ENCODE results near the gene ZBTB42.

Gene ZBTB42

DNA sequence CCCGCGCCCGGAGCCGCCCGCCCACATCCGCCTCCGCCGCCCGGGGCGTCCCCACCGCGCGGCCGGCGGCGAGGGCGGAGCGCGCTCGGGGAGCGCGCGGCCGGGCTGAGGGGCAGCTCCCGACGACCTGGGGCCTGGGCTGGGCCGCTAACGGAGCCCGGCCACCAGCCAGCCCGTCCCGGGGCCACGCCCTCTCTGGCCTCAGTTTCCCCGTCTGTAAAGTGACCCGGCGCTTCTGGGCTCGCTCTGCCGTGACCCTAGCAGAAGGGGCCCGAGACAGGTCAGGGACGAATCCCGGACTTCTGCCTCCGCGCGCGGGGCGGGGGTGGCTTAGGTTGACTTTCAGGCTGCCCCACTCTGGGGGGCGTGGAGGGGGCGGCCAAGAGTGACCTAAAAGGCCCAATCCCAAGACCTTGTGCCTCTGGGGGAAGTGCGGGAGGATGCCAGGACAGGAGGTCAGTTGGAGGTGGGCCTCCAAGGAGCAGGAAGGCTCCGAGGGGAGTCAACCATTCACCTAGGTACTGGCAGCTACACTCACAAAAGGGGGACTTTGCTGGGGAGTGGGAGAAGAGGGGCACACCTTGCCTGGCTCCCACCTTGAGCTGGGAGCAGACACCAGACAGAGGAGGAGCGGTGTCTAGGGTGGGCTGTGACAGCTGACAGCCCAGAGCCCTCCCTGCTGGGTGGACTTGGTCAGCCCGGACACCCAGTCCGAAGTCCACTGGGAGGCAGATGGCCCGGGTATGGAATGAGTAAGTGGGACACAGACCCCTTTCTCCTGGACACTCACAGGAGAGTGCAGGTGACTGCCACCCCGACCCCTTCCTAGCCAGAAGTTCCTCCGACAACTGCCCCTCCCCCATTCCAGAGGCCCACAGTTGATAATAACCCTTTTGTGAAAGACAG is 4.9 kb upstream of the ZBTB42 start:
- no peak for DNase-seq

DNA sequence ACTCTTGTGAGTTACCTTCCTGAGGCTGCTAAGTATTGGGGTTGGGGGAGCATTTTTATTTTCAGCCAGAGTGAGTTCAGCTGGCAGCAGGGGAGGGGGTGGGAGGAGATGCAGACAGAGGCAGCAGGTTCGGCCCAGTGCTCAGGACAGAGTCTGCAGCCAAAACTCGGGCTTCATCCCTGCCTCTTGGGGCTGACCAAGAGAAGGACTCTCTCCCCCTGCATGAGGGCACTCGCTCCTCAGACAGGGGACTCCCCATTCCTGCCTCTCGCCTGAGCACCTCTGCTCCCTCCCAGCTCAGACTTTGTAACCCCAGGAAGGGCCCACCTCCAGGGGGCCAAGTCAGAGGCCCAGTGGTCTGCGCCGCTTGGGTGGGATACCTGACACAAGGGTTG is 4.2 kb upstream of the ZBTB42 start:
- no peak for DNase-seq

DNA sequence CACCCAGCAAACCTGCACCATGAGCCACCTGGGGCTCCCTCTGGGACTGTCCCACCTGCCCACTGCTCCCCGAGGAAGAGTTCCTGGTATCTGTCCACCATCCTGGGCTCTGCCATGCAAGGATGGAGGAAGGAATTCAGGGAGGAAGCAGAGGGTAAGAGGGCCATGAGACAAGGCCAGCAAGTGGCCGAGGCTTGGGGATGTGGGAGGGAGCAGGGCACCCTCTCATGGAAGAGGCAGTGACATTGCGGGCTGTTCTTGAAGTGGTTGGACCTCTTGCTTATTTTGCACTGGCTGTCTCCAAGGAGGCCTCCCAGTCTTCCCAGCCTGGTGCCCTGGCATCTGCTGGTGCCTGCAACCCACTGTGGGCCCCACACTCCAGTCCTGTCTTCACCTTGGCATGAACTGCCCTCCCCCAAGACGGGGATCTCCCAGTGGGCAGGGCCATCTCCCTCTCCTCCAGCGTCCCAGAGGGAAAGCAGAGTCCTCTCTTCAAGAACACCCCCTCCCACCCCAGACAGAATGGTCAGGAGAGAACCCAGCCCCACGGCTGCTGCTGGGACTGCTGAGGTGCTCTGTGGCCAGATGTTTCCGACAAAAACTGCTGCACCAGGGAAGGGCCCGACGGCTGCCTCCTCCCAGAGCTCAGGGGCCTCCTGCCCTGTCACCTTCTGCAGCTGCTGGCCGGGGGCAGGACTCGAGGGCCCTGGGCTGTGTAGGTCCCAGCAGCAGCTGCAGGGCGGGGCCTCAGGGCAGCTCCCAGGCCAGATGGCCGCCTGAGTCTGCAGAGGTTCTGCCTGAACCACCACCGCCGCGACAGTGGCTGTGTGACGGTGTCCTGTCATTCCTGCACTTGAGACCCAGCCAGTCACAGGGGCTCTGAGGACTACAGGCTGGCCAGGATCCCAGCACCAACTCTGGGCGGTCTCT is 3.5 kb upstream of the ZBTB42 start:
- DNase-seq, result no peak

GRCh38 chr14:104798300-104799243 is 2.3 kb upstream of the ZBTB42 start:
- DNase-seq, result no peak

DNA sequence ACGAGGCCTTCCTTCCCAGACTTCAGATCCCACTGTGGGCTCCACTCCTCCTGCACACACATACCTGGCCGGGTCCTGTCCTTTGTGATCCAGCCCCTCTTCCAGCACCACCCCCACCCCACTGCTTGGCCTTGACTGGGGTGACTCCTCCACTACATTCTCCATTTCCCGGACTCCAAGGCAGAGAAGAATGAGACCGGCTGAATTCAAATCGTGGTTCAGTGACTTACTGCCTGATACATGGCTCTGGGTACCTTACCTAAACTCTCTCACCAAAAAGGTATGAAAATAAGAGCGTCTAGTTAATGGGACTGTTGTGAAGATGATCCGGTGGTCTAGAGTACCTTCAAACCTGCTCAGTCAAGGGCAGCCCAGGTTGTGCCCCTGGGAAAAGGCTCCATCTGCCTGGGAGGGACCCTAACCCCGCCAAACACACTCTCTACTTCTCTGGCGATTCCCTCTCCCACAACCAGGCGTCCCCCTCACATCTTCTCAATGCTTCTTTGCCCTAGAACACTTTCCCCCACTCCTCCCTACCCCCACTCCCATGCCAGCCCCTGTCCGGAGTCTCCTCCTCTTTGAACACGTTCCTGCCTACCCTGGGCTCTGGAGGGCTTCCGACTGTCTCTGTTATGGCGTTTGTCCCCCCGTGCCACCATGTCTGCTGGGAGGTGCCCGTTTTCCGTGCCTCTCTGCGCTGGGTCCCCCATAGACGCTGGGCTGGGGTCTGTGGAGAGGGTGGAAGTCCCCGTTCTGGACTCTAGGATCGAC is 1.5 kb upstream of the ZBTB42 start:
- DNase-seq, result no peak

DNA sequence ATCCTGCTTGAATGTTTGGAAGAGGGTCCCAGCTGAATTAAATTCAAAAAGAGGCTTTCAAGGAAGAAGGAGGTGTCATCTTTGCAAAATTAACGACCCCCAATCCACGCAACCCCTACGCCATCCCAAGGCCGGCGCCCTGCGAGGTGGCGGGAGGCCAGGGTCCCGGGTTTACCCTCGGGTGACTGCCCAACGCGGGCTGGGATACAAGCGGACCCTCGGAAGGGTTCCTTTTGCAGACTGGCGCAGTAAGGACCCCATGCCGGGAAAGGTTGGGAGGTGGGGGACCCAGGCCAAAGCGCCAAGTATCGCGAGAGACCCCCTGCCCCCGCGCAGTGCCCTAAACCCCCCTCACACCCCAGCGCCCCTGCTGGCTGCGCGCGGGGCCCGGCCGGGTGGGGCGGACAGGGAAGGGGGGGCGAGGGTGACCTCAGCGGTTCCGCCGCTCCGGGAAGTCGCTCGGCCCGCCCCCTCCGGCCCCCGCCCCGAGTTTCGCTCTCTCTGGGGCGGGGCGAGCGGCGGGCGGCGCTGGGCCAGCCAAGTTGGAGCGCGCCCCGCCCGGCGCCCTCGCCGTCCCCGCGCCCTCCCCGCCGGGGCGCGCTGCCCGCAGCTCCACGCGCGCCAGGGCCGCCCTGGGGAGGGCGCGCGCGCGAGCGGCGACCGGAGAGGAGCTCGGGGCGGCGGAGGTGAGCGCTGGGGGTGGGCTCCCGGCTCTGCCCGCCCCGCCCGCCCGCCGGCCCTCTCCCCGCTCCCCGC is 708 bp upstream of the ZBTB42 start:
- DNase-seq, result no peak

DNA sequence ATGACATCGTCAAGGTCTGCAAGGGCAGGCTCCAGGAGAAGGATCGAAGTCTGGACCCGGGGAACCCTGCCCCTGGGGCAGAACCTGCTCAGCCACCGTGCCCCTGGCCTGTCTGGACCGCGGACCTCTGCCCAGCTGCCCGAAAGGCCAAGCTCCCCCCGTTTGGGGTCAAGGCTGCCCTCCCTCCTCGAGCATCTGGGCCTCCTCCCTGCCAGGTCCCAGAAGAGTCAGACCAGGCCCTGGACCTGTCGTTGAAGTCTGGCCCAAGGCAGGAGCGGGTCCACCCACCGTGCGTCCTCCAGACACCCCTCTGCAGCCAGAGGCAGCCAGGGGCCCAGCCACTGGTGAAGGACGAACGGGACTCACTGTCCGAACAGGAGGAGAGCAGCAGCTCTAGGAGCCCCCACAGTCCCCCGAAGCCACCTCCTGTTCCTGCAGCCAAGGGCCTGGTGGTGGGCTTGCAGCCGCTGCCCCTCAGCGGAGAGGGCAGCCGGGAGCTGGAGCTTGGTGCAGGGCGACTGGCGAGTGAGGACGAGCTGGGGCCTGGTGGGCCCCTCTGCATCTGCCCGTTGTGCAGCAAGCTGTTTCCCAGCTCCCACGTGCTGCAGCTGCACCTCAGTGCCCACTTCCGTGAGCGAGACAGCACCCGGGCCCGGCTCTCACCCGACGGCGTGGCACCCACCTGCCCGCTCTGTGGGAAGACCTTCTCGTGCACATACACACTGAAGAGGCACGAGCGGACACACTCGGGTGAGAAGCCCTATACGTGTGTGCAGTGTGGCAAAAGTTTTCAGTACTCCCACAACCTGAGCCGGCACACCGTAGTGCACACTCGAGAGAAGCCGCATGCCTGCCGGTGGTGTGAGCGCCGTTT is 856 bp downstream of the ZBTB42 start:
- no peak for DNase-seq

GRCh38 chr14:104802394-104803184 is 1.7 kb downstream of the ZBTB42 start:
- DNase-seq, result no peak

- DNase-seq, result no peak
Measured at GRCh38 chr14:104803280-104803911, 2.5 kb downstream of the ZBTB42 start.

- no peak for DNase-seq
Measured at GRCh38 chr14:104803912-104804410, 3.1 kb downstream of the ZBTB42 start.

DNA sequence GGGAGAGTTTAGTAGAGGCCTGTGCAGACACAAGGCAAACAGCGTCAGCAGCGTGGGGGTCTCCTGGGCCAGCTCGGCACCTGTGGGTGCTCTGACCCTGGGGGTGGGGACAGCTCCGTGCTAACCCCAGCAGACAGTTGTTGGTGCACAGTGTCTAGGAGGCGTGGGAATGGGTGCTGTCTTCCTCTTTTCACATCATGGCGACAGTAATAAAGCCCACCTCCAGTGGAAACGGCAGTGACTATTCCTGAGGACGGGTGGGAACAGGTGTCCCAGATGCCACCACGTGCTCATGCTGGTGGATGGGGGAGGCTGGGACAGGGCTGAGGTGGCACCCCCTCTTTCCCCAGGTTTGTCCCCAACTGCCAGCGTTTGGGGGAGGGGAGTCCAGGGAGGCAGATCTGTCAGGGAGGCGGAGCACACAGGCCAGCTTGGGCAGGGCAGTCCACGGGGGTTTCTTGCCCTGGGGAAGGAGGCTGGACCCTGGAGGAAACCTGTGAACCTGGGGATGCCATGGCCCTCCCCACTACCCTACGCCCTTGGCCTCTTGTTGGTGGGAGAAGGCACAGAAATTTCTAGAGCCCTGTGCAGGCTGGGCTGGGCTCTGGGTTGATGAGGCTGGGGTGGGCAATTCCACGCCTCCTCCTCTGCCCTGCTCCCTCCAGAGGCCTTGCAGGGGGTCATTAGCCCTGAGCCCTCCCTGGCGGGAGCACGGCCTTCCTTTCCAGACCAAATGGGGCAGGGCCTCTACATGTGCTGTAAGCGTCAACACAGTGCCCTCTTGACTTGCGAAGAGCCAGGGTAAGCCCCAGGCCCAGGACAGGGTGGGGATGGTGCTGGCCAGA is 3.8 kb downstream of the ZBTB42 start:
- DNase-seq, result no peak

- DNase-seq, result no peak
Measured at GRCh38 chr14:104805326-104805678, 4.4 kb downstream of the ZBTB42 start.

GRCh38 chr14:104805941-104806624 is 5.2 kb downstream of the ZBTB42 start:
- DNase-seq, result no peak

GRCh38 chr14:104806625-104807465 is 5.9 kb downstream of the ZBTB42 start:
- DNase-seq, result no peak

DNA sequence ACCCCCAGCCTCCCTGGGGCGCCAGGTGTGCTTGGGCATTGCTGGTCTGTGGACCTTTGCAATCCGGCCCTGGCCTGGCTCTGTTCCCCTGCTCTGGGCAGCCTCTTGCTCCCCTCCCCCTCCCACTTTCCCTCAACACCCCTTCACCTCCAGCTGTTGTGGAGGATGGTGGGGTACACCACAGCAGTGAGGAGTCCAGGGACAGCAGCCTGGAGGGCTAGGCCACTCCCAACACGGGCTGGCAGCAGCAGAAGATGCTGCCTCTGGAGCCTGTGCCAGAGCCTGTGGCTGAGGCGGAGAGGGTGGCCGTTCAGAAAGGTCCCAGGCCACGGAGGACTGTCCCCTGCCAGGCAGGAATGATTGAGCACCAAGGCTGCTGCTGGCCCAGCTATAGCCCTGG is 7.6 kb downstream of the ZBTB42 start:
- DNase-seq, result no peak

- DNase-seq, result no peak
Measured at GRCh38 chr14:104810316-104810715, 9.4 kb downstream of the ZBTB42 start.

Data from NCI-H1092 (cell line).